Measurements from ENCODE around the gene KCNIP1.

Gene KCNIP1

DNA sequence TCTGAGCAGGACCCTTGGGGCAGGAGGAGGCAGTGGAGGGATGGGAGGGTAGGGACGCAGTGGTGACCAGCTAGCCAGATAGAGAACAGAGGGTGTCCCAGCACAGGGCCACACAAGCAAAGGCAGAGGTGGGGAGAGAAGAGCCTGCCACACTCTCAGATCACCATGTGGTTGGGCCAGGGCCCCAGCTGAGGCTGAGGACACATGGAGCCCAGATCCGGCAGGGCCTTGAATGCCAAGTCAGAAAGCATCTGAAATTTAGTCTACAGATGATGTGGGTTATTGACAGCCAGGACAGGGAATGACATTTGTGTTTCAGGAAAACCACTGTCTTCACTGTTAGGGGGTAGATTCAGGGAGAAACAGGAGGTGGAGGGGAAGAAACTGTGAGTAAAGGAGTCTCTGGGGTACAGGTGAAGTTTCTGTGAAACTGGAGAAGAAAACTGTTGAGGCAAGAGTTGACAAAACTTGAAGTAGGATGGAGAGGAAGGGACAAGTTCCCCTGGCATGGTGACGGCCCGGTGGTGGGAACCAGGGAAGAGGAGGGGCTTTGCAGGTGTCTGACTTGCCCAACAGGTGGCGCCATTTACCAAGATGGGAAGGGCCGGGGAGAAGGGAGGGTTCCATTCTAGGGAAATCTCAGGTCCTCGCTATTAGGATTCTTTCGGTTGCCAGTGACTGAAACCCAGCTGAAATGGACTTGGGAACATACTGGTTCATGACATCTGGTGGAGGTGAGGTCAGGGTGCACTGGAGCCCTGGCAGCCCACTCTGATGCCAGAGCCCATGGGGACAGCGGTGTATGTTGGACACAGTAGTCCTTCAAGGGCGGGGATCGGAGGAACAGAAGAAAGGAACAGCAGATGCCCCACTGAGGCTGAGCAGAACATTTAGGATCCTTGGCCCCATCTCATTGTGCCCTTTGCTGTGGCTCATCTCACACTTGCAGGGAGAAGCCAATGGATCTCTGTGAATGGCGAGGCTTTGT is 100.1 kb downstream of the KCNIP1 start:
- DNase-seq, result no peak

DNA sequence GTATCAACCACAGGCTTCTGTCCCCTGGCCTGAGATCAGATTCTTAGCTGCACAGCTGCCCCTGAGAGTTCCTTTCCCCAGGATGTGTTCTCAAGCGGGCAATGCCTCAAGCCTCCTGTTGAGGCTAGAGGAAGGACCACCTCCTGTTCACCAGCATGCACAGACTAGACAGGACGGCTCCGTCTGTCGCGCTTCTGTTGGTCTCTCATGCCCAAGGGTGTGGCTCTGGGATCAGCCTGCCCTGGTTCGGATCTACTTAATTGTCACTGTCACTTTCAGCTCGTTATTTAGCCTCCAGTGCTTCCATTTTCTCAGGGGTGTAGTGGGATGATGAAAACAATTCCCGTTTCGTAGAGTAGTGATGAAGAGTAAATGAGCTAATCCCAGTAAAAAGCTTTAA is 103.1 kb downstream of the KCNIP1 start:
- DNase-seq, result no peak

DNA sequence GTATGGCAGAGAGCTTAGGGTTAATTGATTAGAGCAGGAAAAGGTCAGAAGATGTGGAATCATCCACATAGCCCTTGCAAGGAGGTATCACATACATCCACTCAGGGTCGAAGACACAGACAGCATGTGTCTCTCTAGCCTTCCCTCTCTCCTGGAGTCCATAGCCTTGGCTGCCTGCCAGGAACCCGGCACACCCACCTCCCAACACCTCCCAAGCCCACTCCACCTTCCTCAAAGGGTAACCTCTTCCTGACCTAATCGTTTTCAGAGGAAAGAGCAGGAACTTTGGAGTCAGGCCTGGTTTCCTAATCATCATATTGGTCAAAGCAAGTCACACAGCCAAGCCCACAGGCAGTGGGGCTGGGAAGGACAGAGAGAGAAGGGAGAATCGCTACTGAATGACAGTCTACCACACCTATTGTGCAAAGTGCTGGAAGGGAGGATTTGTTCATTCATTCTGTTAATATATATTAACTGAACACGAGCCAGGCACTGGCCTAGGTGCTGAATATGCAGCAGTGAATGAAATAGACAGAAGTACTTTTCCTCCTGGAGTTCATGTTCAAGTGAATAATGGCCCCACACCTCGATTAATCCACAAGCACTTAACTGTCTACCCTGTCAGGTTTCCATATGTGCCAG is 107.8 kb downstream of the KCNIP1 start:
- DNase-seq, result no peak

DNA sequence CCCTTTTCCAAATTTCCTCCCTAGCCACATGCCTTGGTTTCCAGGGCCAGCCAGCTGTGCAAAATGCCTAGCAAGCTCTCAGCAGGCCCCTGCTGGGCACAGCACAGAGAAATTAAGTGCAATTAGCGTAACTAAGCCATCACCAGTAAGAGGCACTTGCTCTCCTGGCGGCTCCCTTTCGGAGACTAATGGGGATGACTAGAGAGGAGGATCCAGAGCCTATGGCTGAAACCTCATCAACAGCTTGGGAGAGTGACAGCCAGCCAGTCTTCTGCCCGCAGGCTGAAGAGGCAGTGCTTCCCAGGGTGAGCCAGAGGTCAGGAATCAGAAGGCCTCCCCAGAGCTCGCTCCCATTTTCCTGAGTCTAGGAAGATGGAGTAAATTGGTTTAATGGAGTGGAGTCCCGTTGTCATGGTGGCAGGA is 108.4 kb downstream of the KCNIP1 start:
- no peak for DNase-seq

DNA sequence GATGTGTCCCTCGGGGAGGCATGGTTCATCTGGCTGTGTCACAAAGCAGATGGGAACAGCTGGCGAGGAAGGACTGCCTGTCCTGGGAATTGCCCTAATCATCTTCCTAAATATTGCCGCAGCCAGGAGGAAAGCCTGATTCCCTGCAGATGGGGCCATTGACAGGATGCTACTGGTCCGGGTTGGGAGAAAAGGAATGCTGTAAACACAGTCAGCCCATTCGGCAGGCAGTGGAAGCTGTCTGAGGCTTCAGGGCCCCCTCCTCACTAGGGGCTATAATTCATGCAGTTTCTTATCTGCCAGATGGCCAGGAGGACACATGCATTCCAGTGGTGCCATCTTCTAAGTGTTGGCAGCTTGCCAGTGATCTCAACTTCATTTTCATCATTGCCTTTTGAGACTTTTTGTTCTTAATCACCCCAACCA is 110.3 kb downstream of the KCNIP1 start:
- no peak for DNase-seq

DNA sequence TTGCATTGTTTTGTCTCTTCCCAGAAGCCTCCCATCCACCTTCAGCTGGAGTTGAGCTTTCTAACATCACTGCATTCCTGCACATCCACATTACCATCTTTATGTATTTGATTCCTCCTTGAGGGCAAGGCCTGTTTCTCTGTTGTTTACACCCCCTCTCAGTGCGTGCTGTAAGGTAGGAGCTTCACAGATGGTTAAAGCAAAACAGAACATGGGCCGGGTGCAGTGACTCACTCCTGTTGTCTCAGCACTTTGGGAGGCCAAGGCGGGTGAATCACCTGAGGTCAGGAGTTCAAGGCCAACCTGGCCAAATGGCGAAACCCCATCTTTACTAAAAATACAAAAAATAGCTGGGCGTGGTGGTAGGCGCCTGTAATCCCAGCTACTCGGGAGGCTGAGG is 110.9 kb downstream of the KCNIP1 start:
- no peak for DNase-seq

DNA sequence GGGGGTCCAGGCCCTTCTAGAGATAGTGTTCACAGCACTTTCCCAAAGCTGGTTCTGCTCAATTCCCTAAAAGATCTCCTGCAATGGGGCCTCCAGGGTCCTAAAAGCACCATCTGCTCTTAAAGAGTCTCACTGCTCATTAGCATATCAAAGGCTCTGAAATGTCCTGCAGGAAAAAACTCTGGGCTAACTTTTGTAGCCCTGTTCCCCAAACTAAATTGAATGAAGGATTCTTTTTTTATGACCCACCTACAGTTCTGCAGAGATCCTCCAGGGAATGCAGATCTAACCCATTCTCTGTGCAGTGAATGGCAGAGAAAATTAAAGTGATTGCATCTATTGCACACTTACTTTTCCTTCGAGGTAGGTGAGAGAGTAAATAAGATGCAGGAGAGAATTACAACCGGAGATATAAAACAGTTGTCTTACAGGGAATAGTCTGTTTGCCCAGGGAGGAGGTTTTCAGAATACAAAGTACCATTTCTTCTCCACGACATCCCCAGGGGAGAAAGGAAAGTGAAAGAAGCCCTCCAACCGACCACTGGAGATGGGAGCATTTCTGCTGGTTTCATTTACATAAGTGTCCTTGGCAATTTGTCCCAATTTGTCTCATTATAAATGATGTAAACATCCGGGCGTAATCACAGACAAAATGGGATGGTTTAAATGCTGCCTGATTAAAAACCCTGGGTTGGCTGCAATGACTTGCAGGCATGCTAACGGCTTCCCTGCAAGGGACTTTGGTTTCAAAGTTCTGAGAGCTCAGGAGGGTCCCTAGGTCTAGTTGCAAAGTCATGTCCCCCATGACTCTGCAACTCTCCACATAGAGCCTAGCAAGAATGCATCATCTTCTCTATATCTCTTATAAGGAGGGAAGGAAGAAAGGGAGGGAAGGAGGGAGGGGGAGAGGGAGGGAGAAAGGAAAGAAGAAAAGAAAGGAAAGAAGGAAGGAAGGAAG is 114.0 kb downstream of the KCNIP1 start:
- no peak for DNase-seq

DNA sequence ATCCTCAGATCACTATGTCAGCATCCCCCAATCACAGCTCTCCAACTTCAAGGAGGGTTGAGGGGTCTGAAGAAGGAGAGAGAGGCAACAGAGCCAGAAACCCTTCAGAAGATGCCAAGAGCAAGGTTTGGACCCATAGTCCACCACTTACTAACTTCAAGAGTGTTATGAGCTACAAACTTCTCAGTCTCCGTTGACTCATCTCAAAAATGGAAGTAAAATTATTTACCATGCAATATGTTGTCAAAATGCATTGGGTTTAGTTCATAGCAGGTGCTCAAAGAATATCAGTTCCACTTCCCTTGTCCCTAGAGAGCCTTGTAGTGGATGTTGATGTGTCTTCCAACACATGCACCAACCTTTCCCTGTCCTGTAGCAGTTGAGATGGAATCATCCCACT is 116.0 kb downstream of the KCNIP1 start:
- no peak for DNase-seq

DNA sequence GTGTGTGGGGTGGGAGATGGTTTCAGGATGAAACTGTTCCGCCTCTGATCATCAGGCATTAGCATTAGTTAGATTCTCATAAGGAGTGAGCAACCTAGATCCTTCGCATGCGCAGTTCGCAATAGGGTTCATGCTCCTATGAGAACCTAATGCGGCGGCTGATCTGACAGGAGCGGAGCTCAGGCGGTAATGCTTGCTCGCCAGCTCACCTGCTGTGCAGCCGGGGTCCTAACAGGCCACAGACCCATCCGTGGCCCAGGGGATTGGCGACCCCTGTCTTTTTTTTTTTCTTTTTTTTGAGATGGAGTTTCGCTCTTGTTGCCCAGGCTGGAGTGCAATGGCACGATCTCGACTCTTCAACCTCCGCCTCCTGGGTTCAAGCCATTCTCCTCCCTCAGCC is 119.1 kb downstream of the KCNIP1 start:
- DNase-seq, result no peak

DNA sequence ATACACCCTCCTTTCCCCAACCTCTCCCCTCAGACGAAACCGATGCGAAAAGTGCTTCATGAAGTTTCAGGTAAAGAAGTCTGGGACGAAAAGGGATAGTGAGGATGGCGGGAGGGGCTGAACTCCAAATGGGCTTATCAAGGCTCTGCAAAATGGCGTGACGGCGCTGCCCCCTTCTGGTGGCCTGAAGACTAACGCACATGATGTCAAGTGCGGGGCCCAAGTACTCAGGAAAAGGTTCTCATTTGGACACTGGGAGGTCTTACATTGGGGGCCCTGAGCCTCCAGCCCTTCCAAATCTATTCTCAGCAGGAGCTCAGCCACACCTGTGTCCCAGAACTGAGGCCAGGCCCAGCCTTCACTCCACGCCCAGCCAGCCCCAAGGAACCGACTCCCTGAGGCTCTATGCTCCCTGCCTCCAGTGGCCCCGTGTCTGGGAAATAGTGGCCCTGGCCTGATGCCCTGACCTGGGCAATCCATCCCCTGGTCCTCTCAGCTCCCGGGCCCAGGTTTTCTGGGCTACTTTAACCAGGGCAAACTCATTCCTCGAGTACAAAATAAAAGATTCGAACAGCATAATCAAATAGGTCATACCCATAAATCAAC is 119.9 kb downstream of the KCNIP1 start:
- no peak for DNase-seq

DNA sequence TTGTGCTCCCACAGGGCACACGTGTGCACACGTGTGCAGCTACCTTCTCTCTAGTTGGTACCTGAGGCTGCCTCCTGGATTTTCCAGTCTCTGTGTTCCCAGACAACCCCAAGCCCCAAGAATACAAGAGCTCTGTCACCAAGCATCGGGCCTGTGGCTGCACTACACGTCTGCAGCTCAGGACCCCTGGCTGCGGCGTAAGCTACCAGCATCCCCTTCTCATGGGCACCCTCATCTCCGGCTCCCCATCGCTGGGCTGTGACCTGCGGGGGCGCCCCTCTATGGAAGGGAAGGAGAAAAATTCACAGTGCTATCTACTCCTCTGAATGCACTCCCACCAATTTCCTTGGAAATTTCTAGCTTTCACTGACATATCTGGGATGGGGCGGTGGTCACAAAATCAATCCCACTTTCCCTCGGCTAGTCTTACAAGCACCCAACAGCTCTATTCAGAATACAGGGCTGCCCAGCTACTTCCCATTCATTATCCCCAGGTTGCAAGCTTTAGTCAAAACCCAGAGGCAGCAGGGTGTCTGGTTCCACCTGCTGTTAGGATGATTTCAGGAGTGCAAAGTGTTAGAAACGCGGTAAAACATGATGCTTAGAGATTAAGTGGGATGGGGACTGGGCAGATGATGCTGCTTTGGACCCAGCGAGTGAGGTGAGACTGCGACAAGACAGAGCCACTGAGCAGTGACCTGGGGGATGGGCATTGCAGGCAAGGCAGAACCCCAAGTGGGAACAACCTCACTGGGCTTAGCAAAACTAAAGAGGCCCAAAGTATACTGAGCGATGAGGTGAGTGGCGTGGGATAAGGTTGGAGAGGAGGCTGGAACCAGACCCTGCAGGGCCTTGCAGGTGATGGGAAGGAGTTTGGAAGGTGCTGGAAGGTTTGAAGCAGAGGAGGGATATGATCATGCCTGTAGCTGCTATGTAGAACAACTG is 121.7 kb downstream of the KCNIP1 start:
- no peak for DNase-seq

DNA sequence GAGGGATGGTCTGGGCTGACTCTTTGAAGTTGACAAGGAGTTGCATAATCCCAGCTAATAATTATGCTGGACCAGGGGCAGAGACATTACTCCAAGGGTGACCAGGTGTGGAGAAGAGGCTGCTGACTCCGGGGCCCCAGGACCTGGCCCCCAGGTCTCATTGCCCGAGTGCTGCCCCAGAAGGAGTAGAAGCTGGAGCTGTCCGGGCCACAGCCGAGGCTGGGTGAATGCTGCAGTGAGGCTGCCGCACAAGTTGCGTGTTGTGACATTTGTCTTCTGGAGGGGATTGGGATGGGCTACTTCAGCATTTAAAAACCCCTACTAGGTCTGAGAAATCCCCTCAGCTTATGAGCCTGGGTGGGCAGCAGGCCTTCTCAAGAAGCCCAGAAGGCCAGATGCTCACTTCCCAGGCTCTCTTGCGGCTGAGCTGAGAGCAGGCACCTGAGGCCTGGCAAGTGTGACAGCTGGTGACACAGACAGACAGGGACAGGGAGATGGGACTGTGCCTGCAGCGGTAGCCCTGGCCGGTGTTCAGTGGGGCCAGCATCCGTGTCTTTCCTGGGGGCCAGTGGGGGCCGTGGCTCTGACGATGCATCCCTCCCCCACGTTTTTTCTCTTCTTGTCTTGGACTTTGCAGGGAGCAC is 122.8 kb downstream of the KCNIP1 start:
- no peak for DNase-seq

DNA sequence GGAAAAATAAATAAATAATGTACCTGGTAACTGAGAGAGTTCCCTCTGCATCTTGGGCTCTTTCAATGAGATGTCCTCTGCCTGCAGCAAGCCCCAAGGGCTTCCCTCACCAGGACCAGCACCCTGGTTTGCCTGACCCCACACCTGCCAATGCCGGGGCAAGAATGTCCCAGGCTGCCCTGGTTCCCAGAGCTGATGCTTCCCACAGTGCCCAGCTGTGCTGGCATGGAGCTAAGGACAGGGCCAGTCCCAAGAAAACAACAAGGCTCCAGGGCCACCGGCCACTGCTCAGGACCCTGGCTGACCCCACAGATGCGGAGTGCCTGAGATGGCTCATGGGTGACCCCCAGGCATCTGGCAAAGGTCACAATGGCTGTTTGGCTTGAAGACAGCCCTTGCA is 123.5 kb downstream of the KCNIP1 start:
- DNase-seq, result no peak

DNA sequence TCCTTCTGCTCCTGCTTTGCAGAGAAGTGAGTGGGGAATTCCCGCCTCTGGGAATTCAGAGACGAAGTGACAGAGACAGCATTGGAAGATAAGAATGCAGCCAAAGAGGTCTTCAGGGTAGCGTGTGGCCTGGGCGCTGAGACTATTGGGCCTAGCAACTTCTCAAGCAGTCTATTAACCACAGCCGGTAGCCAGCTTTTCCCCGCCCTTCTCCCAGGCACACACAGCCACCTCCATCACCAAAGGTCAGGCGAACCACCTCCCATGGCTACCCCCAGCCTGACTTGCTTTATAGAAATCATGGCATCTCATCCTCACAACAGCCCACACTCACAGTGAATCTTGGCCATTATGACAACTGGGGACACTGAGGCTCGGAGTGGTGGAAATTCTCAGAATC is 124.2 kb downstream of the KCNIP1 start:
- DNase-seq, result no peak

DNA sequence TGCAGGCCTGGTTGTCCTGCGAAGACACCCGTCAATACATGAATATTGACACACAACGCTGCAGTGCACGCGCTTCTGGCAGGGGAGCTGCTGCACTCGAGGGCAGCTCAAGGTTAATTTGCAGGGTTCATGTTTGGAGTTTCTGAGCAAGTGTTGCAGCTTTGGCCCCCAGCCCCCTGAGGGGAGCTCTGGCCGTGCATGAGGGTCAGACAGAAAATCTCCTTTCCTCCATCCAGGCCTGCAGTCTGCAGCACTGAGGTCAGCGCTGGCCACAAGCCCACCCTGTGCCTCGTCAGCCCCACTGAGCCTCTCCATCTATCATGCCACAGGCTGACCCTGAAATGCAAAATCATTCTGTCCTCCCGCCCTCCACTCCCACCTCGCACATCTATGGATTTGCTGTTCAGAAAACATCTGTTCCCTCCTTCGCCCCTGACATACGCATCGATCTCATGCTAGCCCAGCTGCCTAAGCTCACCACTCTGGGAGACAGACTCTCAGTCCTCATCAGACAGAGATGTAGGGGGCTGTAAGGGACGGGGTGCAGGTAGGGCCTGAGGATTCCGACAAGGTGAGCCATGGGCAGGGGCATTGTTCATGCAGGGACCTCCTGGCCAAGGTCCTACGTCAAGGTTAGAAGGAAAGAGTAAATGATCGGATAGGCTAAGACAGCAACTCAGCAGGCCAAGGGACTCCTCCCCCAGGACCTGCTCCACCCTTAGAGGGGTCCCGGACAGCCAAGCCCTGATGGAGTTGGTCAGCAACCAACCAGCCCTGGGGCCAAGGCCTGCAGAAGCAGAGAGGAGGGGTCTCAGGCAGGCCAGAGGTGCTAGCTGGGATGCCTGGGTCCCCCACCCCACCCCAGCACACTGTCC is 125.1 kb downstream of the KCNIP1 start:
- no peak for DNase-seq

DNA sequence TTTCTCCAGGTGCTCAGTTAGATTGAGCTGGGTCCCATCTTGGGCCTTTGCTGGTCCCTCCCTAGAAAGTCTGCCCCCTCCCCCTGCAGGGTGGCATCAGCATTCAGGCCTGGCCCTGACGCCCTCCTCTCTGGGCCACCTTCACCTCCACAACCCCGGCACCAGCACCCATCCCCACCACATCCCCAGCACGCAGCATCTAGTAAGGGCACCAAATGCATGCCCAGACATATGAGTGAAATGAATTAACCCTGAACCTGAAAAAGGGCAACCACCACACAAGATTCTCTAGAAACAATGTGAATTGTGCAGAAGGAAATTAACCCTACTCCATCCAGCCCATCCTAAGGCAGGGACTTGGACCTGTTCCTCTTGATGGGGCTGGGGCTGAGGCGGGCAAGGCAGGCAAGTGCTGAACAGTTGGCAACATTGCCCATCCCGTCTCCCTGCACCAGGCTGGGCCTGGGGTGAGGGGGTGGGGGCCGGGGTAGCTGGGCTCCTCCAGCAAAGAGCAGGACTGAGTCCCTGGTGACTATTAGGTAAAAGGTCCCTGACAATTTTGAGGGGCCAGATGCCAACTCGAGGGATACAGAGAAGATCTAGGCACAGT is 125.9 kb downstream of the KCNIP1 start:
- no peak for DNase-seq

DNA sequence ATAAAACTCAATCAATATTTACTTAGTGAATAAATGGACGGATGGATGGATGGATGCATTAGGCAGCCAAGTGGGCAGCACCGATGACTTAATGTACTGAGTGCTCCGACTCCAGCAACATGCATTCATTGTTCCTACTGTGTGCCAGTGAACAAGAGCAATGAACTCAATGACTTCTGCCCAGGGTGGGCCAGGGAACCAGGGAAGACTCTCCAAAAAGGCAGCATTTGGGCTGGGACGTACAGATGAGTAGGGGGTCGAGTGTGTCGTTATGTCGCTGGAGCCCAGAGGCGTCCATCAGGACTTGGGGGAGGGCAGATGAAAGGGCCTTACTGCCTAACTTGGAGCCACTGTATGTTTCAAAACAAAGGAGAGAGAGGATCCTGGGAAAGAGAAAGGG is 126.4 kb downstream of the KCNIP1 start:
- DNase-seq, result no peak

DNA sequence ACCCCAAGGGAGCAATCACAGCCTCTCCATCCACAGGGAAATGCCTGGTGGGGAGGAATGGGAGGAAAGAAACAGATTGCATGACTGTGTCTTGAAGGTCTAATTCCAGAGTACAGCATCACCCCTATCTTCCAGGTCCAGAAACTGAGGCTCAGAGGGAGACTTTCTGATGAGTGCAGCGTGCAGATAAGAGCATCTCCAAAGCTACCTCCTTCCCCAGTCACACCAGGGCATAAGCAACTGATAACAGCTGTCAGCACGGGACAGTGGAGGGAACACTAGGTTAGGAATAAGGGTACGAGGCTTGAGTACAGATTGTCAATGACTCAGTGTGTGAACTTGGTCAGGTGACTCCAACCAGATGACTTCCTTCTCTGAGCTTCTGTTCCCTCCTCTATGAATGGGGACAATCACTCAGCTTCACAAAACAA is 126.9 kb downstream of the KCNIP1 start:
- no peak for DNase-seq

DNA sequence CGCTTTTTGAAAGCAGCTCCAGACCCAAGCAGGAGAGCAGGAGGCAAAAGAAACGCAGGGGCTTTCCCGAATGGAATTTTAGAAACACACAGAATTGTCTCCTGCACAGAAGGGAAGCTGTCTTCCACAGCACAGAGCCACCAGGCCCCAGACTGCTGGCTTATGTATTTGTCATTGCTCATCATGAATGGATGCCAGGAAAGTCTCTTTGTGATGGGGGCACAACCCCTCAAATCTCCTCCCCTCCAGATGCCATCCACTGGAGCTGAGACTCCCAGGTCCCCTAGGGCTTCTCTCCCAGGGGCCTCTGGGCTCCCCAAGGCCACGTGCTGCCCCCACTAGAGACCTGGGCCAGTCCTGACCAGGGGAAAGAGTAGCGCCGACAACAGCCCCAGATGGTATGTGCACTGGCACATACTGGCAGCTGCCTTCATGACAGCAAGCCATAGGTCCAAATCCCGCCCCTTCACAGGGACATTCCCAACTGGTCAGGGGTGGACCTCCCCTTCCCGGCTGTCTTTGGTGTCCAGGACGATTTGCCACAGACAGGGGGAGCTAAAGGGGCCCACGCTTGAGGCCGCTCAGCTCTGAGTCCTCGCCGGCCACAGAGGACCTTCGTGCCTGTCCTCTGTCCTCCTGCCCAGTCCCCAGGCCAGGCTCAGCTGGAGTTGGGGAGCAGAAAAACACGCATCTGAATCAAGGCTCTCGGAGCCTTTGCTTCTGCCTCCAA is 127.8 kb downstream of the KCNIP1 start:
- no peak for DNase-seq

All from CD4-positive, alpha-beta T cell treated with Interleukin-4 for 4 hours (primary cell).